GM18873 (cell line): Measurements from ENCODE around the gene DRD1.
"Not testable (repeated sequence)": the region's sequence is repeated elsewhere in the genome, so short reads cannot be mapped to it uniquely, and the experiment has no call there.

Experiments
- ATAC-seq: cut with Tn5 transposase; IDR thresholded peaks from one replicate; pipeline ENCODE4 v1.9.1; 2021; ENCODE audit warnings: mild to moderate bottlenecking, moderate library complexity, moderate number of reproducible peaks; ENCODE audit not compliant: unreplicated experiment, low FRiP score

DRD1 gene

DNA sequence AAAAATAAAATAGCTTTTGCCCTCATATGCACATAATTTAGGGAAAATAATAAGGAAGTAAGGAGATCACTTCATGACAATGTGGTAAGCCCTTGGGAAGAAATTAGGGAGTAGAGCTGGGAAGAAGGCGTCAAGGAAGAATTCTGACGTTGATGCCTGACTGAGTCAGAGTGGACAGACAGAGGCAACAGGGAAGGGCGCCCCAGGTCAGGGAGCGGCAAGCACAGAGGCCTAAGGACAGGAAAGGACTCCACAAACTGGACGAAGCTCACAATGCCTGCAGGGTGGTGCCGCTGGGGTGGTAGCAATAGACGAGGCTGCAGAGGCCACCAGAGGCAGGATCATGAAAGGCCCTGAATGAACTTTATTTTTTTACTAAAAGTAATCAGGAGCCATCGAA is 7.6 kb downstream of the DRD1 start:
- no peak for ATAC-seq

DNA sequence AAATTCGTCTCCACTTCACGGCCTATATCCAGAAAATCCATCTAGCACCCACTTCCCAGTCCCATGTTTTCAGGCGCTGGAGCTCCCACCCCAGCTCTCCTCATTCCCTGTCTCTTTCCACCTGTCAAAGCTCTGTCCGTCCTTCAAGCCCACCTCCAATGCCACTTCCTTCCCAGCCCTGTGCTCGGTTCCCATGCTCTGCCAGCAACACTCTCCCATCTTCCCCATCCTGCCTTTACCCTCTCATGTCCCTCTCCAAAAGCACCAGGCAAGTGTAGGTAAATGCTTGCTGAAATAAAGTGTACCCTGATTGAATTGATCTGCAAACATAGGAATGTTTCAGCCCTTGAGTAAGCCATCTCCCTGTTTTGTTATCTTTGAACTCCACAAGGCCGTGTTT is 9.2 kb downstream of the DRD1 start:
- ATAC-seq = no peak

DNA sequence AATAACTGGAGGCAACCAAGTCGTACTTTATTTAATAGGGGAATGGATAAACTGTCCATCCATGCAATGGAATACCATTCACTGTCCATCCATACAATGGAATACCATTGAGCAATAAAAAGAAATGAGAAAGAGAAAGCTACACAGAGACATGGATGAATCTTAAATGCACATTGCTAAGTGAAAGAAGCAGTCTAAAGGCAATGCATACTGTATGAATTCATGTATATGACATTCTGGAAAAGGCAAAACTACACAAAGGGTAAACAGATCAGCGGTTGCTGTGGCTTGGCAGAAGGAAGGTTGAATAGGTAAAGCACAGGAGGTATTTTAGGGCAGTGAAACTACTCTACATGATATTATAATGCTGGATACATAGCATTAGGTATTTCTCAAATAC is 16.2 kb downstream of the DRD1 start:
- ATAC-seq = no peak

DNA sequence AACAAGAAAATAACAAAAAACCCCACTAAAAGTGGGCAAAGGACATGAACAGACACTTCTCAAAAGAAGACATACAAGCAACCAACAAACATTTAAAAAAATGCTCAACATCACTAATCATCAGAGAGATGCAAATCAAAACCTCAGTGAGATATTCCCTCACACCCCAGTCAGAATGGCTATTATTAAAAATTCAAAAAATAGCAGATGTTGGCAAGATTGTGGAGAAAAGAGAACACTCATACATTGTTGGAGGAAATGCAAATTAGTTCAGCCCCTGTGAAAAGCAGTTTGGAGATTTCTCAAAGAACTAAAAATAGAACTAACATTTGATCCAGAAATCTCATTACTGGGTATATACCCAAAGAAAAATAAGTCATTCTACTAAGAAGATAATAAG is 19.4 kb downstream of the DRD1 start:
- not testable (repeated sequence) for ATAC-seq

DNA sequence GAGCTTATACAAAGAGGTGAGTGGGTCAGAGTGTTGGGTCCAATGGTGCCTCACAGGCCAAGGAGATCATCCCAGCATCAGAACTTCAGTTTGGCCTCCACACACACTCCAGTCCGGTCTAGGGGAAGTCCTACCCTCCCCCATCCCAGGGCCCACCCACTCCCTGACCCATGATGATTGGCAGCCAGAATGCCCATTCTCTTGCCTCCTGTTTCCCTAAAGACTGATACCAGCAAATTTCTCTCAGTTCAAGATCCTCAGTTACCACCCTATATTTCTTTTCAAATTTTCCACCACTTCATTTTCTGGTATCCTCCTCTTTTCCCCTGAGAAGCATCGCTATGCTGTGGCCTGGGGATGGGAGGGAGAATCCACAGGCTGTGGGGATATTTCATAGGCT is 21.9 kb downstream of the DRD1 start:
- no peak for ATAC-seq

DNA sequence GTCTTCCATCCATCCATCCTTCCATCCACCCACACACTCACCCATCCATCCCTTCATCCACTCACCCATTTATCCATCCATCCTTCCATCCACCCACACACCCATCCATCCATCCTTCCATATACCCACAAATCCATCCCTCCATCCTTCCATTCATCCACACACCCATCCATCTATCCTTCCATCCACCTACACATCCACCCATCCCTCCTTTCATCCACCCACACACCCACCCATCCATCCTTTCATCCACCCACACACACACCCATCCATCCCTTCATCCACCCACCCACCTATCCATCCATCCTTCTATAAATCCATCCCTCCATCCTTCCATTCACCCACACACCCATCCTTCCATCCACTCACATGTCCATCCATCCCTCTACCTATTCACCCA is 23.6 kb downstream of the DRD1 start:
- no peak for ATAC-seq

DNA sequence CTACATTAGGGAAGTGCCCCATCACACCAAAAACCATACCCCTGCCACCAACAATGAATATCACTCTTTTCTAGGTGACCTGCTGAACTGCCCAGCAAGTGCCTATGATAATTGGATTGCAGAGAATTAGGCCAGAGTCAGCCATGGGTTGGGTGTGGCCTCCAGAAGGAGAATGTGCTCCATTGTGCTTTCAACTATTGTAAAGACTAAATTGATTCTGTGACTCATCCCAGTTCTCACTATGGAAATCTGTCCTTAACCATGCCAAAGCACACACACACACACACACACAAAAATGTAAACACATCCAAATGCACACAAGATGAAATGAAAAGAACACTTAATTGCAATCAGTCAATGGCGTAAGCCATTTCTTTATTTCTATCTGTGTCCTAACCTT is 25.7 kb downstream of the DRD1 start:
- no peak for ATAC-seq

DNA sequence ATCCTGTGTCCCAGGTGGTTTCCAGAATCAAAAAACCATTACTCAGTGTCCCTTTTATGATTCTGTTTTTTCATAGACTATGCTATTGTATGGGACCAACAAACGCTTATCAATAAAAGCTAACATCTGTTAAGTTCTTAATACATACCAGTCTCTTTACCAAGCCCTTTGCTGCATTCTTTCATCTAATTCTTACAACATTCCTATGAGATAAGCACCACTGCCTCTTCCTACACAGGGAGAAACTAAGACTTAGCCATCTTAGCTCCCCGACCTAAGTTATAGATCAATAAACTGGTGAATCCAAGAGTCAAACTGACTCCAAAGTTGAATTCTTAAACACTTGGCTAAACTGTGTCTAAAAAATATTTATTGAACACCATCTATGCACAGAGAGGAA is 26.6 kb downstream of the DRD1 start:
- ATAC-seq = no peak

DNA sequence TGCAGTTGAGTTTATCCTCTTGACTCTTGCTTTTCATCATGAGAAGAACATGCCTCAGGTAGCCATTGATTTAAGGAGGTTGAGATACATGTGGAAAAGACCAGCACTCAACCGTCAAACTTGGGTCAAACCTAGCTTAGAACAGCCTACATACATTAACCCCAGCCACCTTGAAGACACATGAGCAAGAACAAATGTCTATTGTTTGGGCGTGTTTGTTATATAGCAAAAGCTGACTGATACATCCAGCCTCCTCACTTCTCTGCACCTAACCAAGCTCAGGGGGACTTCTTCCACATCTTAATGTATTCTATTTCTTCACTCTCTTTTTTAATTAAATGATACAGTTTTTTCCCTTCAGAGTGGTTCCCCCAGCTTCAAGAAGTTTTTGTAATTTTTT is 28.7 kb downstream of the DRD1 start:
- no peak for ATAC-seq

DNA sequence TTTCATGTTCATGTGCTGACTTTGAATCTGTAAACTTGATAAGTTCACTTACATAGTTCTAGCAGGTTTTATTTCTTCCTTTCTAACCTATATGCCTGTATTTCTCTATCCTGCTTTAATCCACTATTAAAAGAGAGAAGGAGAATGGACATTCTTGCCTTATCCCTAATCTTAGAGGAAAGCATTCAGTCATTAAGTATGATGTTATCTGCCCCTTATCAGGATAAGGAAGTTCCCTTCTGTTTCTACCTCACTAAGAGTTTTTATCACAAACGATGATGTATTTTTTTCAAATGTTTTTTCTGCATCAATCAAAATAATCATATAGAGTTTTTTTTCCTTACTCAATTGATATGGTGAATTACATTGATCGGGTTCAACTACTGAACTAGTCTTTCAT is 33.1 kb downstream of the DRD1 start:
- ATAC-seq = no peak

DNA sequence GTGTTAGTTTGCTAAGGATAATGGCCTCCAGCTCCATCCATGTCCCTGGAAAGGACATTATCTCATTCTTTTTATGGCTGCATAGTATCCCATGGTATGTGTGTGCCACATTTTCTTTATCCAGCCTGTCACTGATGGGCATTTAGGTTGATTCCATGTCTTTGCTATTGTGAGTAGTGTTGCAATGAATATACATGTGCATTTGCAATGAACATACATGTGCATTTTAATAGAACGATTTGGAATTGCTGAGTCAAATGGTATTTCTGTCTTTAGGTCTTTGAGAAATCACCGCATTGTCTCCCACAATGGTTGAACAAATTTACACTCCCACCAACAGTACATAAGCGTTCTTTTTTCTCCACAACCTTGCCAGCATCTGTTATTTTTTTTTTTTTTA is 37.7 kb downstream of the DRD1 start:
- no peak for ATAC-seq

DNA sequence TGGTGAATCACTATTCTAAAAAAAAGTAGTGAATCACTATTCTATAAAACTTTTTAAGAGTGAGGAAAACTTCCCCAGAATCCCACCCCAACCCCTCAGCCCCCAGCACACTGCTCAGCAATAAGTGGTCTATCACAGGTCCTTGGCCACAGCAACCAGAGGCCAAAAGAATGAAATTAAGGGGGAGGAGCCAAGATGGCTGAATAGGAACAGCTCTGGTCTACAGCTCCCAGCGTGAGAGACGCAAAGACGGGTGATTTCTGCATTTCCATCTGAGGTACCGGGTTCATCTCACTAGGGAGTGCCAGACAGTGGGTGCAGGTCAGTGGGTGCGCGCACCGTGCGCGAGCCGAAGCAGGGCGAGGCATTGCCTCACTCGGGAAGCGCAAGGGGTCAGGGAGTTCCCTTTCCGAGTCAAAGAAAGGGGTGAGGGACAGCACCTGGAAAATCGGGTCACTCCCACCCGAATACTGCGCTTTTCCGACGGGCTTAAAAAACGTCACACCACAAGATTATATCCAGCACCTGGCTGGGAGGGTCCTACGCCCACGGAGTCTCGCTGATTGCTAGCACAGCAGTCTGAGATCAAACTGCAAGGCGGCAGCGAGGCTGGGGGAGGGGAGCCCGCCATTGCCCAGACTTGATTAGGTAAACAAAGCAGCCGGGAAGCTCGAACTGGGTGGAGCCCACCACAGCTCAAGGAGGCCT is 46.2 kb downstream of the DRD1 start:
- ATAC-seq = not testable (repeated sequence)

DNA sequence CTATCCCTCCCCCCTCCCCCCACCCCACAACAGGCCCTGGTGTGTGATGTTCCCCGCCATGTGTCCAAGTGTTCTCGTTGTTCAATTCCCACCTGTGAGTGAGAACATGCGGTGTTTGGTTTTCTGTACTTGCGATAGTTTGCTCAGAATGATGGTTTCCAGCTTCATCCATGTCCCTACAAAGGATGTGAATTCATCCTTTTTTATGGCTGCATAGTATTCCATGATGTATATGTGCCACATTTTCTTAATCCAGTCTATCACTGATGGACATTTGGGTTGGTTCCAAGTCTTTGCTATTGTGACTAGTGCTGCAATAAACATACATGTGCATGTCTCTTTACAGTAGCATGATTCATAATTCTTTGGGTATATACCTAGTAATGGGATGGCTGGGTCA is 48.6 kb downstream of the DRD1 start:
- not testable (repeated sequence) for ATAC-seq

DNA sequence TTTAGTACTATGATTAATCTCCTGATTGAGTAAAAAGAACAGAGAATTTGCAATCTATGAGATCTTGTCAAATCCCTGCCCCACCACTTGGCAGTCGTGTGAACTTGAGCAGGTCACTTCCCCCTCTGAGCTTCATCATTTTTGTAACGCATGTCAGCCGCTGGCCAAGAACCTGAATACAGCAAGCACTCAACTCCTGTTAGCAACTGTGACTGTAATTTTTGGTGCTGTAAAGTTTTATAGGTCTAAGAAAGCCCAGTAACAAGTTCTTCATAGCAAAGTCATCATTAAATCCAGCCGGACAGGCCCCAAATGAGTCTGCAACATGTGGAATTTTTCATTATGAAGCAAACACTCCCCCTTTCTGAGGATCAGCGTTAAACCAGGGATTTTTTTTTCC is 49.4 kb downstream of the DRD1 start:
- ATAC-seq = no peak

DNA sequence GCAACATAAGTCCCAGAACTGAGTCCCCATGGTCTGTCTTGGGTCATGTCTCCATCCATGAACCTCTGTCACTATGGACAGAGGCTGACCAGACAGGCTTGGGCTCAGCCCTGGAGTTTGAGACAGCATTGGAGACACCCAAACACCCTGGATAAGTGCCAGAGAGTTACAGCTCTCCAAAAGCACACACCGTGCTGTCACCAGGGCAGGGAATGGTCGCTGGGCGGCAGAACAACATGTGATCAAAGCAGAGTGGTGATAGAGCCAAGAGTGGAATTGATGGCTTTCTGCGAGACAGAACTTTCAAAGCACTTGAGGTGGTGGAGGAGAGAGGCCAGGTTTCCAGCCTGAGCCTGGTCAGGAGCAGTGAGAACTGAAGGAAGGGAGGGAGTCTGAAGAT is 50.1 kb downstream of the DRD1 start:
- ATAC-seq = no peak

DNA sequence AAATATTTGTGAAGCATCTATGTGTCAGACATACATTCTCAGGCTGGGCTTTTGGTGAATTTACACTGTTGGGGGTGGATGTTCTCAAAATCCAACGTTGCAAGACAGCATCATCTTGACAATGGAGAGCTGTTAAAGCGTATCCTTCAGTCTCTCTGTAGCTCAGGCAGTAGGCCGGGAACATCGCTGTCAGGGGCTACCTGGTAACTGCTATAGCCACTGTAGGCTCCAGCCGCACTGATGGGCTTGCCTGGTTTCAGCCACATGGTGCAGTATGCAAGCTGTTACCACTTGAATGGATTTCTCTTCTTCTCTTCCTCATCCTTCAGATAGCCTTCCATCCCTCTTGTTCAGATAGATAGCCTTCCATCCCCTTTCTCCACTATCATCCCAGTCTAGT is 51.7 kb downstream of the DRD1 start:
- ATAC-seq = no peak

DNA sequence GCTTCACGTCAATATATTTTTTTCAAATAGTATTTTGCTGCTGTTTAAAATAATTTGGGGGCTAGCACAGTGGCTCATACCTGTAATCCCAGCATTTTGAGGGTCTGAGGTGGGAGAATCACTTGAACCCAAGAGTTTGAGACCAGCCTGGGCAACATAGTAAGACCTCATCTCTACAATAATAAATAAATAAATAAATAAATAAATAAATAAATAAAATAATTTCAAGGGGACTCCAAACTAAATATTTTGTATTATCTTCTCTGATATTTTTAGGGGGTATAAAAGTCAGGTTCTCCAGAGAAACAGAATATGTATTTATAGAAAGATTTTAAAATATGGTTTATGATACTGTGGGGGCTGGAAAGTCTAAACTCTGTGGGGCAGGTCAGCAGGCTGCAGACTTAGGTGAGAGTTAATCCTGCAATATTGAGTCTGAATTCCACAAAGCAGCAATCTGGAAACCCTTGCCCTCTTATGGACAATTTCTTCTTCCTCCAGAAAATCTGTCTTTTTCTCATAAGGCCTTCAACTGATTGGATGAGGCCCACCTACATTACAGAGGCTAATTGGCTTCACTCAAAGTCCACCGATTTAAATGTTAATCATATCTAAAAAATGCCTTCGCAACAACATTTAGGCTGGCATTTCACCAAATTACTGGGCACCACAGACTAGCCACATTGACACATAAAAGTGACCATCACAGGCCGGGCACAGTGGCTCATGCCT is 53.5 kb downstream of the DRD1 start:
- ATAC-seq = no peak
